Fibroblast of the conjunctiva (primary cell): ENCODE results near the gene MC1R.
"Not testable (repeated sequence)": the region's sequence is repeated elsewhere in the genome, so short reads cannot be mapped to it uniquely, and the experiment has no call there.

Source experiments
- DNase-seq: peaks from one replicate; pipeline ENCODE4 v3.0.0-alpha.2; 2010; ENCODE audit warnings: low read depth

Gene MC1R

DNA sequence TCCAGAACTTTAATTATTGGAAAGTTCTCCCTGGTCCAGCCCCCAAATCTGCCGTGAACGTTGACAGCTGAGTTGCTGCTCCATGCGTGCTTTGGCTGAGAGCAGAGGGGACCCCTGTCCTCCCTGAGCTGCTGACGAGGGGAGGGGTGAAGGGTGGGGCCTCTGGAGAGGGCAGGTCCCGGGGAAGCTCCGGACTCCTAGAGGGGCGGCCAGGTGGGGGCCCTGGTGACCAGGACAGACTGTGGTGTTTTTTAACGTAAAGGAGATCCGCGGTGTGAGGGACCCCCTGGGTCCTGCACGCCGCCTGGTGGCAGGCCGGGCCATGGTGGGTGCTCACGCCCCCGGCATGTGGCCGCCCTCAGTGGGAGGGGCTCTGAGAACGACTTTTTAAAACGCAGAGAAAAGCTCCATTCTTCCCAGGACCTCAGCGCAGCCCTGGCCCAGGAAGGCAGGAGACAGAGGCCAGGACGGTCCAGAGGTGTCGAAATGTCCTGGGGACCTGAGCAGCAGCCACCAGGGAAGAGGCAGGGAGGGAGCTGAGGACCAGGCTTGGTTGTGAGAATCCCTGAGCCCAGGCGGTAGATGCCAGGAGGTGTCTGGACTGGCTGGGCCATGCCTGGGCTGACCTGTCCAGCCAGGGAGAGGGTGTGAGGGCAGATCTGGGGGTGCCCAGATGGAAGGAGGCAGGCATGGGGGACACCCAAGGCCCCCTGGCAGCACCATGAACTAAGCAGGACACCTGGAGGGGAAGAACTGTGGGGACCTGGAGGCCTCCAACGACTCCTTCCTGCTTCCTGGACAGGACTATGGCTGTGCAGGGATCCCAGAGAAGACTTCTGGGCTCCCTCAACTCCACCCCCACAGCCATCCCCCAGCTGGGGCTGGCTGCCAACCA is at the start of gene MC1R:
MC1R (plus strand) TSS at position 410 of the 895 bp plus-strand sequence; CDS start at position 807, 397 bp downstream.
- DNase-seq, result no peak

DNA sequence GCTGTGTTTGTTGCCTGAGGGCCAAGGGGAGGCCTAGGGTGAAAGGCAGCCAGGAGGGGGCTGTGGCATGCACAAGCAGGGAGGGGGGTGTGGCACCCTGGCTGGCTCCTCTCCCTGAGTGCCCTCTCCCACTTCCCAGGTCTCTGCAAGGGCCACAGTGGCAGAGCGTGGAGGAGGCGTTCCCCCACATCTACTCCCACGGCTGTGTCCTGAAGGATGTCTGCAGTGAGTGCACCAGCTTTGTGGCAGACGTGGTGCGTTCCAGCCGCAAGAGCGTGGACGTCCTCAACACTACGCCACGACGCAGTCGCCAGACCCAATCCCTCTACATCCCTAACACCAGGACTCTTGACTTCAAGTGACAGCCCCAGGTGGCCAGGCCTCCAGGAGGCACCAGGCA is 48.8 kb upstream of the MC1R start:
- DNase-seq, result no peak

DNA sequence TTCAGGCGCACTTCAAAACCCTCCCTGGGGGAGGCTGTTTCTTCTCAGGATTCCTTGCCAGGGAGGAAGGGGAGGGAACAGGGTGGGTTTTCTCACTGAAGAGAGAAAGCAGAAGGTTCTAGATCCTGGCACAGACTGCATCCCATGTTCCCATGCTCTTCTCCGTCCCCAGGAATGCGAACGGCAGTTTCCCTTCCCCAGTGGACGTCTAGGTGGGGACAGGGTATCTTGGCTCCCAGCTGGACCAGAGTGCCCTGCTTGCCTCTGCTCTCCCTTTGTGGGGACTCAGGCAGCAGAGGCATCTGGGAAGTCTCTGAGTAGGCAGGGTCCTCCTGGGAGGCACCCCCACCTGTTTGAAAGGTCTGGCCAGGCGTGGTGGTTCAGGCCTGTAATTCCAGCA is 48.2 kb upstream of the MC1R start:
- no peak for DNase-seq

GRCh38 chr16:89871895-89872294 is 46.8 kb upstream of the MC1R start:
- DNase-seq, result no peak

- peak; percentile 74 for DNase-seq
Observed at GRCh38 chr16:89873109-89873971, 45.3 kb upstream of the MC1R start, which contains the start of gene TCF25. Gene TCF25 (plus strand): TSS chr16:89873592. CDS start chr16:89873668, 76 bp downstream.

- peak; percentile 95 for DNase-seq
Observed at GRCh38 chr16:89873972-89874689, 44.5 kb upstream of the MC1R start.

DNA sequence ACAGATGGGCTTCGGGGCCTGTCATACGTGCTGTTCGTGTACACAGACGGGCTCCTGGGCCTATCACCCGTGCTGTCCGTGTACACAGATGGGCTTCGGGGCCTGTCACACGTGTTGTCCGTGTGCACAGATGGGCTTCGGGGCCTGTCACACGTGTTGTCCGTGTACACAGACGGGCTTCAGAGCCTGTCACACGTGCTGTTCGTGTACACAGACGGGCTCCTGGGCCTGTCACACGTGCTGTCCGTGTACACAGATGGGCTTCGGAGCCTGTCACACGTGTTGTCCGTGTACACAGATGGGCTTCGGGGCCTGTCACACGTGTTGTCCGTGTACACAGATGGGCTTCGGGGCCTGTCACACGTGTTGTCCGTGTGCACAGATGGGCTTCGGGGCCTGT is 39.5 kb upstream of the MC1R start:
- DNase-seq, result not testable (repeated sequence)

- no peak for DNase-seq
Observed at GRCh38 chr16:89880477-89881367, 37.9 kb upstream of the MC1R start.

GRCh38 chr16:89881368-89881730 is 37.3 kb upstream of the MC1R start:
- DNase-seq, result no peak

DNA sequence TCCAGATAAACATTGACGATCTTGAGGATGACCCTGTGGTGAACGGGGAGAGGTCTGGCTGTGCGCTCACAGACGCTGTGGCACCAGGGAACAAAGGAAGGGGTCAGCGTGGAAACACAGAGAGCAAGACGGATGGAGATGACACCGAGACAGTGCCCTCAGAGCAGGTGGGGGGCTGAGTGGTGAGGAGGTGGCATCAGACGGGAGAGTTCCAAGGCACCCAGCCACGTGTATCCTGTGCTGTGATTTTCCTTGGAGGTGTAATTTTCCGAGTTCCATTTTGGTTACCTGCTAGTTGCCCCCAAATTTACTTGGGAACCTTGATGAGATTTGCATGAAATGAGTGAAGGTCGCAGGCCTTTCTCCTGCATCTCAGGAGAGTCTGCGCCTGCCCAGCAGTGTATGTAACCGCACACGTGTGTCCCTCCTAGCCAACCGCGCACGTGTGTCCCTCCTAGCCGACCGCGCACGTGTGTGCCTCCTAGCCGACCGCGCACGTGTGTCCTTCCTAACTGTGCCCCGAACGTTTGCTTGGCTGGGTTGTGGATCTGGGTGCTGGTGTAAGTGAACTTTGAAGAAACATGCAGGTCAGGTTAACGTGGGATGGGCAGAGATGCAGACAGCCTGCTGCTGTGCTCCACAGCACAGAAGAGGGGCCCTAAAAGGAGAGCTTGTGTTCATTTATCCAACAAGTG is 35.2 kb upstream of the MC1R start:
- no peak for DNase-seq

DNA sequence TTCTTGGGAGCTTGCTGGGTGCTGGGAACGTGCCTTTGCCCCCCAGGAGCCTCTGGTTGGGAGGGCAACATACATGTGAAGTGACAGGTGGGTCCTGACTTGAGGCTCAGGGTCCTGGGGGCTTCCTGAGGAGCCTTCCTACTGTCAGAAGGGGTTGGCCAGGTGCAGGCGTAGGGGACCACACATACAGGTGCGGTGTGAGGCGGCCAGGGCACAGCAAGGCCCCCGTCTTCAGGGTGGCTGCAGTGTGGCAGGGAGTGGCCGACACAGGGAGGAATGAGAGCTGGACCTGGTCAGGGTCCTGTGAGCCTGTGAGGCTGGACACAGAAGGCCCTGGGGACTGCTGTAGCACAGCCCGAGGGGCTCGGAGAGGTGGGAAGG is 34.6 kb upstream of the MC1R start:
- DNase-seq, result no peak

DNA sequence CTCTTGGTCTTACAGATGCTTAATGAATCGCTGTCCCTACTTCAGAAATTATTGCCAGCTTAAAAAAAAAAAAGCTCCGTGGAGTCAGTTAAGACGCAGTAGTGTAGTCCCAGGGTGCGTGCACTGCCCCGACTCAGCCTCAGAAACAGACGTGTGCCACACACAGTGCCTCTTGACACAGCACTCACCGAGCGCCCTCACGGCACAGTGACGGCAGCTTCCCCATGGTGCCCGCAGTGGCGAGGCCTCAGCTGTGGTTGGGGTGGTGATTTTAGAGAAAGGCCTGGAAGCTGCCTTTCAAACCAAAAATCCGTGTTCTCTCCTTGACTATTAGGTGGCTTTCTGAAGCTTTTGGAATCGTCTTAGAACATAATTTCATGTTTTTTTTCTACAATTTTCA is 31.4 kb upstream of the MC1R start:
- DNase-seq, result no peak

- DNase-seq, result no peak
Observed at GRCh38 chr16:89890200-89890599, 28.5 kb upstream of the MC1R start.

- DNase-seq, result no peak
Observed at GRCh38 chr16:89890886-89891657, 27.6 kb upstream of the MC1R start.

DNA sequence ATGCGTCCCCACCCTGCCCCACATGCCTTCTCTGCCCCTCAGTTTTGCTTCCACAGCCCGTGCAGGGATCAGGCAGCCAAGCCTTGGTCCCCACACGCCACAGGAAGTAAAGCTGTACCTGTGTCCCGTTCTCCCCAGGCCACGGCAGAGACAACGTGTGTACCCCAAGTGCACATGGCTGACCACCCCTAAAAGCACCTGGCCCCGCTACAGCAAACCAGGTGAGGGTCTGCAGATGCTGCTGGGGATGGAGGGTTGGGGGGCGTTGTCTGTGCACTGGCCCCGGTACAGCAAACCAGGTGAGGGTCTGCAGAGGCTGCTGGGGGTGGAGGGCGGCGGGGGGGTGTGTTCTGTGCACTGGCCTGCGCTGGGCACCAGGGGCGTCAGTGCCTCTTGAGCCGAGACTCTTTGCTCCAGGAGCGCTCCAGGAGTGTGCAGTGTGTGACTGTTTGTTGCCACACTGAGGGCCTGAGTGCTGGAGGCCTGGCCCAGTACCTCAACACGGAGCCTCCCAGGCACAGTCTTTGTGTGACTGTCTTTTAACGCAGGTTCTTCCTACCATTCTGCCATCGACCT is 26.5 kb upstream of the MC1R start:
- no peak for DNase-seq

- no peak for DNase-seq
Observed at GRCh38 chr16:89892635-89893034, 26.0 kb upstream of the MC1R start.

DNA sequence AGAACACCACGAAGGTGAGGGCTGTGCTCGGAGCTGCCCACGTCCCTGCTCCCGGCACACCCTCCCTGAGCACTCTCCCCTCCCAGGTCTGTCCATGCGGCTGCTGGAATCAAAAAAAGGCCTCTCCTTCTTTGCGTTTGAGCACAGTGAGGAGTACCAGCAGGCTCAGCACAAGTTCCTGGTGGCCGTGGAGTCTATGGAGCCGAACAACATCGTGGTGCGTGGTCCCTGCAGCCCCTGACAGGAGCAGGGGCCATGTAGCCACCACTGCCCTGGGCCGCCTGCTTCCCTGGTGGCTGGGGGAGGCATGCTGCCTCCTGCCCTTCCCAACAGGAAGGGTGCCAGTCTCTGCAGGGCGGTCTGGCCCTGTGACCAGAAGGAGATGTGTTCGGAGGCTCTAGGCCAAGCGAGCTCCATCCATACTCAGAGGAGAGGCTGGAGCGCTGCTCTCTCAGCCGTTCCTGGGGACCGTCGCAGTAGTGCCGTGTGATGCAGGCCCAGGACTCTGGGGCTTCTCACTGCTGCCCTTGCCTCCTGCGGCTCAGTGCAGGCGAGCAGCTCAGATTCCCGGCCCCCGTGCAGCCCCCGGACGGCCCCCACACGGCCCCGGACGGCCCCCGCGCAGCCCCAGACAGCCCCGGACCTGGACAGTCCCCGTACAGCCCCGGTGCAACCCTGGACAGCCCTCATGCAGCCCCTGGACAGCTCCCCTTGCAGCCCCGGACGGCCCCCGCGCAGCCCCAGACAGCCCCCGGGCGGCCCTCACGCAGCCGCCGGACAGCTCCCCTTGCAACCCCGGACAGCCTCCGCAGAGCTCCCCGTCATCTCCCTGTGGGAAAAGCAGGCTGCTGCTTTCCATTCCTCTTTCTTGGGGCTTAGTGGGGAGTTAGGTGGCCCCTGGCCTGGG is 24.8 kb upstream of the MC1R start:
- no peak for DNase-seq

- no peak for DNase-seq
Observed at GRCh38 chr16:89895482-89896250, 23.0 kb upstream of the MC1R start.
